Myocyte (in vitro differentiated cells): ENCODE results near the gene OXA1L. TPM values are rescaled to one million over a fixed set of nuclear protein-coding genes. Genes with fewer than 3 reads are reported as not detected.
A peak's percentile ranks its signal among the peaks of the same experiment; 100 is the strongest.
"Not testable (repeated sequence)": the region's sequence is repeated elsewhere in the genome, so short reads cannot be mapped to it uniquely, and the experiment has no call there.

Experiments
- DNase-seq: peaks from one replicate; pipeline ENCODE4 v3.0.0-alpha.2; 2012; ENCODE audit warnings: low read depth
- total RNA-seq: library from RNA; depleted of rRNA; stranded (reverse); fragments of >200 nt; gene quantifications from 2 replicates; pipeline ENCODE4 v1.2.3, GENCODE V29; 2014

OXA1L gene
- total RNA-seq, 1 donor from 2014 or later, result 141 TPM

DNA sequence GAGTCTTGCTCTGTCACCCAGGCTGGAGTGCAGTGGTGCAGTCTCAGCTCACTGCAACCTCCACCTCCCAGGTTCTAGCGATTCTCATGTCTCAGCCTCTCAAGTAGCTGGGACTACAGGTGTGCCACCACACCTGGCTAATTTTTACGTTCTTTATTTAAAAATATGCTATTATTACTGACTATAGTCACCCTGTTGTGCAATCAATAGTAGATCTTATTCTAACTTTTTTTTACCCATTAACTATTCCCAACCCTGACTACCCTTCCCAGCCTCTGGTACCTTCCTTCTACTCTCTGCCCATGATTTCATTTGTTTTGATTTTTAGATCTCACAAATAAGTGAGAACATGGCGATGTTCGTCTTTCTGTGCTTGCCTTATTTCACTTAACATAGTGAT lies 2.5 kb downstream of the OXA1L start:
- no peak for DNase-seq

DNA sequence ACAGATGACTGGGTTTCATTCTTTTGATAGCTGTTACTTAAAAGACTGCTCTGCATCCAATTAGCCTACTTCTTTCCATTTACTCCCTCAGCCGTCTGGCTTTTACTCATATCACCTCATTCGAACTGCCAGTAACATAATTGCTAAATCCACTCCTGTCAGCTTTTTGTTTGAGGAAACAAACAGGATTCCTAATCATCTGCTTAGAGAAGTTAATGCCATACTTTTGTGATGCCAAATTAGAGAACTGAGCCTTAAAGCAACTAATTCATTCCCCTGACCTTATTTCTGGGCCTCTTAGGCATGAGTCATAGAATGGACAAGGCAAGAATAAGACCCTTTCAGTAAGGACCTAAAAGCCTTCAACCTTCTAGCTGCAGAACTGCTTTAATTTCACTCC lies 2.9 kb downstream of the OXA1L start:
- DNase-seq, result no peak

DNA sequence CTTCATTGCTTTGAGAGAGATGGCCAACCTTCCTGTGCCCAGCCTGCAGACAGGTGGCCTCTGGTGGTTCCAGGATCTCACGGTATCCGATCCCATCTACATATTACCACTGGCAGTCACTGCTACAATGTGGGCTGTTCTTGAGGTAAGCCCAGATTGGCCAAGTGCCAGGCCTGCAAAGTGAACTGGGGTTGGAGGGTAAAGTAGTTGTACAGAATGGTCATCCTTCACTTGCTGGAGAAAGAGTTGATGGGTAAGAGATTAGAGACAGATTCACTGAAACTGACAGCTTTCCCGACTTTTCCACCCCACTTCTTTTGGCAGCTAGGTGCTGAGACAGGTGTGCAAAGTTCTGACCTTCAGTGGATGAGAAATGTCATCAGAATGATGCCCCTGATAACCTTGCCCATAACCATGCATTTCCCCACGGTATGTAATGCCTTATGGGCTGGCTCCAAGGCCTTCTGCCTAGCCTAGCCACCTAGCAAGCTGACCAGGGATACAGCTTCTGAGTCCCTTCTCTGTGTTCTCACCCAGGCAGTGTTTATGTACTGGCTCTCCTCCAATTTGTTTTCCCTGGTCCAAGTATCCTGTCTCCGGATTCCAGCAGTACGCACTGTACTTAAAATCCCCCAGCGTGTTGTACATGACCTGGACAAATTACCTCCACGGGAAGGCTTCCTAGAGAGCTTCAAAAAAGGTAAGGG lies 4.1 kb downstream of the OXA1L start:
- no peak for DNase-seq

DNA sequence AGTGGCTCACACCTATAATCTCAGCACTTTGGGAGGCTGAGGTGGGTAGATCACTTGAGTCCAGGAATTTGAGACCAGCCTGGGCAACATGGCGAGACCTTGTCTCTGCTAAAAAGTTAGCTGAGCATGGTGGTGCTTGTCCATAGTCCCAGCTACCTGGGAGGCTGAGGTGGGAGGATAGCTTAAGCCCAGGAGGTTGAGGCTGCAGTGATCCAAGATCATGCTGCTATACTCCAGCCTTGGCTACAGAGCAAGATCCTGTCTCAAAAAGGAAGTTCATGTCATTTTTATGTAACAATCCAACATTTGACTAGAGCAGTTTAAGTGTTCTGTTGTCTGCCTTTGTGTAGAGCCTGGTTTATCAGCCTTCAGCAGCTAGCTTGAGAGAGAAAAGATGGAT lies 6.2 kb downstream of the OXA1L start:
- DNase-seq, result no peak

DNA sequence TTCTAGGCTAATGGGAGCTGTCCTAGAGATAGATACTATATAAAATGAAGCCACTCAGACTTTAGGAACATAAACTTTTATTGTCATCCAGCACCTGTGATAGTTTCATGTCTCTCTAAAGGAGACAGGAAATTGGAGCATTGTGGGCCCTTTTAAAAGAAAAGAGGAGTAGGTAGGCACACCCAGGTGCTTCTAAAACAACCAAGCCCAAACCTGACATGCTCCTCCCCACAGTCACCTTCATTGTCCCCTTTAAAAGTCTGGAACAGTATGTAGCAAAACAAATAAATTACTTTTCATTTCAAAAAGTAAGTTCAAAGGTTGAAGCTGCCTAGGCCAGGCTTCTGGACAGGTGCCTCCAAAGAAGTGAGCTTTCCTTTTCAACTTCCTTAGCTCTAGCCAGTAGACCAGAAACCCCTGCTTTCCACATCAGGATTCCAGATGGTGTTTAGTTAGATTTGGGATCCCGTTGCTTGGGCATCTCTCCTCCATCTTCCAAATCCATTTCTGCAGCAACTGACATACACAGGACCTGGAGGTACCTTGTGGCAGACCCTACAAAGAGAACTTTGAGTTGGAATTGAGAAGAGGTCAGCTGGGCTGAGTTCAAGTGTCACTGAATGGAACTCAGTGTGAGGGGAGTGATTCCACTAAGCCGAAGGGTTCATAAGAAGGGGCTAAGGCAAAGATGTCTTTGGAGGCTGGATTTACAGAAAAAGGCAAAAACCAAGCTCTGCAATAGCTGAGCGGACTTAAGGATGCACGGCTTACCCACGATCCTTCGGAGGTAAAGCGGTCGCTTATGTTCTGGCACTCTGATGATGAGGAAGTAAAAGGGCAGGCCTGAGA lies 6.9 kb downstream of the OXA1L start:
- no peak for DNase-seq

DNA sequence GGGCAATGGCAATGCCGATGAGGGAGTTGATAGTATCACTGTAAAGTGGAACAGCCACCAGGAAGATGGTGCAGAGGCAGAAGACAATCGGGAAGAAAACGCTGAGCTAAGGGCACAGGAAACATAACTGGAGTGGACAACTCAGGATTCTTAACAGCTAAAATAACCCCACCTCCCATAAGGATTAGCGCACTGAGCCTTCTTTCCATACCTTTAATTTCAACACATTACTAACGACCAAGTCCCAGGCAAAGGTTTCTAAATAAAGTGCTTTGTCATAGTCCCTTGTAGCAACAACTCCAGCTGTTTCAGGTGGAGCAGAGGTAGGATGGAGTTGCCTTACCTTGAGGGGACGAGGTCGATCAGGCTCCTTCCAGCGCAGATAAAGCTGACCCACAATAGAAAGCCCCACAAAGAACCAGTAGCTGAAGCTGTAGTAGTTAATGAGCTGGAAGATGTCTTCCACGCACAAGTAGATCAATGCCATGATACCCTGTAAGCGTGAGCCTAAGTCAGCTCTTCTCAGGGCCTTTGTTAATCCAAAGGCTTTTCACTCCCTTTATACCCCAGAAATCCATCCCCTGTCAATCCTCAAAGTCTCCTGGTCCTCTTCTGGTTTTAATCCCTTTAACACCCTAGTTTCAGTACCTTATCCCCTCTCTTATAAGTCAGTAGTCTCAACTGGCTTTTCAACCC lies 7.7 kb downstream of the OXA1L start:
- no peak for DNase-seq

DNA sequence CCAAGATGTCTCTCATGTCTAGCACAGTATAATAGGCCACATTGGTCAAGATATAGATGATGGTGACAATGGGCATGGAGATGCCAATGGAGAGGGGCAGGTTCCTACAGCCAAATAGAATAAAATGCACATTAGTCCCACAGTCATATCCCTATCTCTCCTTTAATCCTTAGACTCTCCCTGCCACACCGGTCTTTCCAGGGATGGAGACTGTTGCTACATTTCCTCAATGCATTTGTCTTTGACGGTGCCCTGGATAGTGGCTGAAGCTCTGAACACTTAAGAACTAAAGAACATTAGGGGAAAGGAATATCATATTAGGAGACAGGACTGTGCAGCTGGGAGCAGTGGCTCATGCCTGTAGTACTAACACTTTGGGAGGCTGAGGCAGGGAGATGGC lies 9.7 kb downstream of the OXA1L start:
- DNase-seq, result no peak

DNA sequence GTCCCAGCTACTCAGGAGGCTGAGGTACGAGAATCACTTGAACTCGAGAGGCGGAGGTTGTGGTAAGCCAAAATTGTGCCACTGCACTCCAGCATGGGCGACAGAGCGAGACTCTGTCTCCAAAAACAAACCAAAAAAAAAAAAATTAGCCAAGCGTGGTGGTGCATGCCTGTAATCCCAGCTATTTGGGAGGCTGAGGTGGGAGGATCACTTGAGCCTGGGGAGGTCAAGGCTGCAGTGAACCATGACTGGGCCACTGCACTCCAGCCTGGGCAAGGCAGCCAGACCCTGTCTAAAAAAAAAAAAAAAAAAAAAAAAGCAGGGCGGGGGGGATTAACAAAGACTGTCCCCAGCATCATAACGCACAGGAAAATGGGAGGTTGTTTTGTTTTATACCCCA lies 10.4 kb downstream of the OXA1L start:
- not testable (repeated sequence) for DNase-seq

DNA sequence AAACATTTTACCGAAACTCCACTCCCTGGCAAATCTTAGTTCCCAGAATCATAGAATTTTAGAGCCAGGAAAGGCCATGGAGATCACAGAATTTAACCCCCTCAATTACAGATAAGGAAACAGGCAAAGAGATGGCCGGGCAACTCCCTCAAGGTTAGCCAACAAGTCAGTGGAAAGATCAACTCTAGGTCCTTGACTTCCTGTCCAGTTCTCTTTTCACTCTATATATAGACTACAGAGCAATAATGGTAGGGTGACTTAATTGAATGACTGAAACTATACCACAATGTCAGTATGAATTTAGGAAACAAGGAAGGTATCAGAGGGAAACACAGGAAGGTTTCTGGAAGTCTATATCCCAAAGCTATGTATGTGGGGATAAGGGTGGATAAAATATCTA lies 11.6 kb downstream of the OXA1L start:
- DNase-seq, result no peak

DNA sequence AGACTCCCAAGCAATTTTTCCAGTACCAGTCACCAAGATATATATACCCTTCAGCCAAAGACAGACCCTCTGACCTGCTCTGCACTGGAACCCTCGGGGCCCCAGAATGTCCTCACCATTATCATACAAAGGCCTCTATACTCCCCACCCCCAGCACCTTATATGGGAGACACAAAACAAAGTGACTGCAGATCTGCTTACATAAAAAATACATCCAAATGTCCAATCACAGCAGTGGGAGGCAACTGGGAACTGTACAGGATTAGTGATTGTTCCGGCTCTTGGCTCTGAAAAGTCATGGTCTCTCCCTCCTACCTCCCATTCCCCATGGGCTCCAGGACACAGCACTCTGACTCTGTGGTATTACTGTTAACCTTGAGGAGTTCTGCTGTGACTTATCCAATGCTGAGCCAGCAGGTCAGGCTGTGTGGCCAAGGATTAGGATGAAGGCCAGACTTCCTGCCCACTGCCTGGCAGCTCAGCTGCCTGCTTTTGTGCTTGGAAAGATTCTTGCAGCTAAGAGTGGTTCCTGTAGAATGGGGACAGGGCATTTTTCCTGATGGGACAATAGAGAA lies 13.7 kb downstream of the OXA1L start:
- DNase-seq, result peak; percentile 82

DNA sequence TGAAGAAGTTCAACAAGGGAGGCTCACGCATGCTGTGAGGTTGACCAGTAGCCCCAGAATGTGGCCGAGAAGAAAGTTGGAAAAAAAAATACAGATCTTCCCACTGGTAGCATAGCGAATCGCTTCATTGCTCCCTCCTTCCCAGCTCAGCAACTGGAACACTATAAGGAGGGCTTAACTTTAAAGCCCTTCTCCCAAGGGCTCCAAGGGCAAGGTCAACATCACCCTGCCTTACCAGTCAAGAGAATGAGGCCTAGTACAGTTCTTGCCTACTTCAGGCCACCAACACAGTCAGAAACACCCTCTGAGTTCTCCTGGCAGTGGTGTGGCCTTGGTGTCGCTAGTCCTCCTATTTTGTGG lies 14.4 kb downstream of the OXA1L start:
- DNase-seq, result no peak

DNA sequence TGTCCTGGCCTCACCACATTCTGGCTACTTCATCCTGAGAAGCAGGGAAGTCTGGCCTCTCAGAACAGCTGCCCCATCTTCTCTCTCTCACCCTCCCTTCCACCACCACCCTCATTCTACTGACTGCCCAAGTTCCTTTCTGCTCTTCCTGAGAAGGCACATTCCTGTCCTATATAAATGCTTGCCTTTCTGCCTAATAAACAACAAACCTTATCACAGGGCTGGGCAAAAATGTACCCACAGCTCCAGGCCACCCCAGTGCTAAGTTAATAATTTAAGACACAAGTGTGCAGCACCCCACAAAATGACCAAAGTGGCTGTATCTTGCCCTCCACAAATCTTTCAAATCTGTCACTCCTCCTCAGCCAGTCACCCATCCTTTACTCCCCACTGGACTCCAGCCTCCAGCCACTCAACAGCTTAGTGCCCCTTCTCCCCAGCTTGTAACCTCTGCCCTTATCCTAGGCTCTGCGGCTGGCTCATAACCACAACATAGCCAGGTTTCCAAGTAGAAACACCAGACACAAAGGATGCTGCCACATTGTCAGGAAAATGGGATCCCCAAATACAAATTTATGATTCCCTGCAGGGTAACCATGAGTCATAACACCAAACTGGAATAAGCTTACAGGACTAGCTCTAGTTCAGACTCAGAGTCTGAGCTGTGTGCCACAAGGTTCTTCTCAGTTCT lies 15.0 kb downstream of the OXA1L start:
- DNase-seq, result peak; percentile 94

DNA sequence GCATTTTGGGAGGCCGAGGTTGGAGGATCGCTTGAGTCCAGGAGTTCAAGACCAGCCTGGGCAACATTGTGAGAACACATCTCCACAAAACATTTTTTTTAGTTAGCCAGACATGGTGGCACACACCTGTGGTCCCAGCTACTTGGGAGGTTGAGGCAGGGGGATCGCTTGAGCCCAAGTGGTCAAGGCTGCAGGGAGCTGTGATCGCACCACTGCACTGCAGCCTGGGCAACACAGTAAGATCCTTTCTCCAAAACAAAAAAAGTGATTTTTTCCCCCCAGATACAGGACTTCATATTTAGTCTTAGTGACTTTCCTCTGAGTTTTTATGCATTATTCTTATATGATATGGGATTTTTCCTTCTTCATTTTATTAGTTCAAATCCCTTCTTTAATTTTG lies 20.2 kb downstream of the OXA1L start:
- DNase-seq, result no peak

DNA sequence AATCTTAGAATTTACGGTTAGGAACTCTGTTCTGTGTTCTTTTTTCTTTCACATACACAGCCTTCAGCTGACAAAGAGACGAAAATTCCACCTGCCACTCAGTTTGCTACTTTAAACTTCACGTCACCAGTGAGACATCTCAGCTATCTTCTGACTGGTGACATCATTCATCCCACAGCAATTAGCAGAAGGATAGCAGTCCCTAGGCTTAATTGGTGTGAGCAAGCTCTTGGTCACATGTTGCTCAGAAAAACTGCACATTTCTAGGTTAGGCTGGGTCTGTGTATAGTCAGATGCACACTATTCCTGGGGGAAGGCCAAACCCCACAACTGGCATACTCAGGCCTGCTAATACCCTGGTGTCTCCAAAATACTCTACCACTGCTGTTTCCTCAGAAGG lies 24.8 kb downstream of the OXA1L start:
- DNase-seq, result peak; percentile 97

DNA sequence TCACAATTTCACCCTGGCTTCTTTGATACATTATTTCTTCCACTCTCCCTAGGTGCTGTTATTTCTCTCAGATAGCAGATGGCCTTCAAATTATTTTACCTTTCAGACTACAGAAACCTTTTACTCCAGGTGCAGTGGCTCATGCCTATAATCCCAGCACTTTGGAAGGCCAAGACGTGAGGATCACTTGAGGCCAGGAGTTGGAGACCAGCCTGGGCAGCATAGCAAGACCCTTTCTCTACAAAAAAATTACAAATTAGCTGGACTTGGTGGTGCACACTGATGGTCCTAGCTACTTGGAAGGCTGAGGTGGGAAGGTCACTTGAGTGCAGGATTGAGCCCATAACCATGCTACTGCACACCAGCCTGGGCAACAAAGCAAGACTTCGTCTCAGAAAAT lies 25.7 kb downstream of the OXA1L start:
- DNase-seq, result no peak

DNA sequence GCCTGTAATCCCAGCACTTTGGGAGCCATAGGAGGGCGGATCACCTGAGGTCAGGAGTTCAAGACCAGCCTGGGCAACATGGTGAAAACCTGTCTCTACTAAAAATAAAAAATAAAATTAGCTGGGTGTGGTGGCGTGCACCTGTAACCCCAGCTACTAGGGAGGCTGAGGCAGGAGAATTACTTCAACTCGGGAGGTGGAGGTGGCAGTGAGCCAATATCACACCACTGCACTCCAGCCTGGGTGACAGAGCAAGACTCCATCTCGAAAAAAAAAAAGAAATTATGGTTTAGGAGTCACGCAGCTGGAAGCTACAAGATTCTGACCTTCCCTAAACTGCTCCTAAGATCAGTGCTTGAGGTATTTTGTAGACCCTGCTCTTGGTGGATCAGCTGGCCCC lies 27.1 kb downstream of the OXA1L start:
- not testable (repeated sequence) for DNase-seq

DNA sequence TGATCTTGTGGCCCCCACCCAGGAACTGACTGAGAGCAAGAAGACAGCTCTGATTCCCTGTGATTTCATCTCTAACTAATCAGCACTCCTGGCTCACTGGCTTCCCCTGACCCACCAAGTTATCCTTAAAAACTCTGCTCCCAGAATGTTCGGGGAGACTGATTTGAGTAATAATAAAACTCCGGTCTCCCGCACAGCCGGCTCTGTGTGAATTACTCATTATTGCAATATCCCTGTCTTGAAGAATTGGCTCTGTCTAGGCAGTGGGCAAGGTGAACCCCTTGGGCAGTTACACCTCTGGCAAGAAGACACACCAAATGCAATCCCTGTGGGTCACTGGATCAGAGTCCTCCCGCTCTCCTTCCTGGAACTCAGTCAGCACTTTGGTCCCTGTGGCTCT lies 27.5 kb downstream of the OXA1L start:
- DNase-seq, result no peak

DNA sequence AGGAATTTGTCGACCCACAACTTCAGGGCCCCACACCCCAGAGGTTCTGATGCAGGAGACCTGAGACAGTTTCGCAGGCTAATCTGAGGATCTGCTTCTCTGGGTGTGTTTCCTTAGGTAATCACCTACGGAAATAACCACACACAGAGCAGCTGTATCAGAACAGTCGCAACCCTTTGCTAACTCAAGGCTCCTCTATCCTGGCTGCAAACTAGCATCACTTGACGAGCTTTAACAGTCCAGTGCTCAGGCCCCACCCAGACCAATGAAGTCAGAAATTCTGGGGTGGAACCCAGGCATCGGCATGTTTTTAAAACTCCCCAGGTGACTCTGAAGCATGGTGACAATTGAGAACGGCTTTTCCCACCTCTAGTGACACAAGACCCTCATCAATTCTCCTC lies 28.1 kb downstream of the OXA1L start:
- no peak for DNase-seq

DNA sequence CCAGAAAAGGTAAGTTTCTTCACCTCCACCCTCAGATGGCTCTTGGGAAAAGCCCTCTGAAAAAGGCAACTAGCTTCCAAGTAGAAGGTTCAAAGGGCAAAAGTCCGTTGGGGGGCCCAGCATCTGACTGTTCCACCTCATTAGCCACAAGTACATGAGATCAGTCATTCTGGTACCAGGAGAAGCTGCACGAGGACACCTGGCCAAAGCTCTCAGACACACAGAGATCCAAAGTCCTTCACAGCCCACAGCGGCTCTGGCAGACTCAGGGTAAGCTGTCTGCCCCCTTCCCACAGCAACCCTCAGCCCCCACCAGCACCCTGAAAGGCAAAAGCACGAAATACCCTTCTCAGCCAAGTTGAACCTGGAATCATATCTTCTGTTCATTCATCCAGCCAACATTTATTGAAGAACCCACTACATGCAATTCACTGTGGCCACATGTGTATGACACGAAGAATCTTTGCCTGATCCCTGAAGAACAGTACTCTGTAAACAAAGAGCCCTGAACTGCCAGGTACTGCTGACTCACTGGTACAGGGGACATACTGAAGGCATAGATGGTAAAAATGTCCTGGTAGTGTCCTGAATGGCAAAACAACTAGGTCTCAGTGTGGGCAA lies 29.7 kb downstream of the OXA1L start:
- DNase-seq, result no peak

DNA sequence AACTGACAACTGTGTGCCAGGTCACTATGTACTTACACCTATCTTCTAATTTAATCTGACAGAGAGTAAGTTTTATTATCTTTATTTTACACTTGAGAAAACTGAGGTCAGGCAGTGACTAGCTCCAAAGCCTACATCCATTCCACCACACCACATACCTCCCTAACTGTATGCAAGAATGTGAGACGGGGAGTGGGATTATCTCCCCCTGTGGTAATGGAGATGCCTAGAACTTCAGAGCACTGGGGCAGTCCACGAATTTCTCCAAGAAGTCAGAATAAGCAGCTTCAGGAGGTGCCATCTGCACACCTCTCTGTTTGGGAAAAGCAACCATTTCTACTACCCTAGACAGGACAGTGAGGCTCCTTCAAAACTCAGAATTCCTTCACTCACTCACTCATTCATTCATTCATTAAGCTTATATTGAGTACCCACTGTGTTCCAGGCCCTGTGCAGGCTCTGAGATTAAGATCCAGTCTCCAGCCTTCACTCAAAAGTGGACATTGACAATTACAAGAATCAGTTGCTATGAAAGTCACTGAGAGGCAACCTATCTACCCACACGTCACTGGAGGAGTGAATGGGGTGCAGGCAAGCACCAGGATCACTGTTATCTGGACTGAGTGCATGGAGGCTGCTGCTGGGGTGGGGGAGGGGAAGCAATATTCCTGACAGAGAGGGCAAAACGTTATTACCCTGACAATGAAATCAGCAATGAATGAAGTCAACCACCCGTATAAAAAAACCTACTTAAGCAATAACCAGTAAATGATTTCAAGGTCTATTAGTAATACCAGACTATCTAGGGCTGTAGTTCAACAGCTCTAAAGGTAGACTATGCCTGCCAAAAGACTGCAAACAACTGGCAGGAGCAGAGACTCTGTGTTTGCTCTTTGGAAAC lies 30.8 kb downstream of the OXA1L start:
- DNase-seq, result no peak
